Sigmoid colon (tissue), 7 donors: ENCODE data around the gene MEX3C. TPM values are rescaled to one million over a fixed set of nuclear protein-coding genes. Genes with fewer than 3 reads are reported as not detected.

Experiments
- DNase-seq: peaks from one replicate; pipeline ENCODE4 v3.0.0-alpha.2; 2019
- H3K27ac ChIP-seq, 4 donors: fragments of 200-600 bp; sonication (generic); one replicate each; pipeline ENCODE4 v1.5.1; 2016 to 2019; ENCODE audit warnings: mild to moderate bottlenecking in 1 of 4
- H3K27me3 ChIP-seq, 3 donors: fragments of 200-600 bp; sonication (generic); one replicate each; pipeline ENCODE4 v1.5.1; 2019; ENCODE audit warnings: mild to moderate bottlenecking in 1 of 3
- H3K36me3 ChIP-seq, 4 donors: fragments of 200-600 bp; sonication (generic); one replicate each; pipeline ENCODE4 v1.5.1; 2016 to 2019
- H3K4me1 ChIP-seq, 4 donors: fragments of 200-600 bp; sonication (generic); one replicate each; pipeline ENCODE4 v1.5.1; 2017 to 2019
- H3K4me3 ChIP-seq, 4 donors: fragments of 200-600 bp; sonication (generic); one replicate each; pipeline ENCODE4 v1.5.1; 2017 to 2019; ENCODE audit warnings: mild to moderate bottlenecking in 2 of 4, moderate library complexity in 1 of 4
- H3K9me3 ChIP-seq, 4 donors: fragments of 200-600 bp in 3 of 4; sonication (generic) in 3 of 4; one replicate each; pipeline versions ENCODE4 v1.5.1 to v1.6.1; 2013 to 2019
- EP300 ChIP-seq, 4 donors: sonication (generic); formaldehyde crosslinking; IDR thresholded peaks; one replicate each; pipeline ENCODE4 v1.6.1; 2017; ENCODE audit warnings: antibody characterized with exemption in 4 of 4
- POLR2A ChIP-seq, 2 donors: fragments of 450-650 bp; IDR thresholded peaks; one replicate each; pipeline ENCODE4 v1.6.1; 2016; ENCODE audit warnings: antibody characterized with exemption in 2 of 2, mild to moderate bottlenecking in 2 of 2, moderate library complexity in 2 of 2
- POLR2AphosphoS5 ChIP-seq, 4 donors: sonication (generic); formaldehyde crosslinking; IDR thresholded peaks; one replicate each; pipeline ENCODE4 v1.6.1; 2017; ENCODE audit warnings: antibody characterized with exemption in 4 of 4
- WGBS, 2 donors: extraction: QIAGEN DNeasy Blood & Tissue Kit; methylation state at CpG; one replicate each; pipeline ENCODE4 v1.1.7; 2013; 5-methylcytosine and 5-hydroxymethylcytosine counted together
- intact Hi-C: fragments of 100-400 bp; cut with DNase I; formaldehyde crosslinking; loops from one replicate; pipeline ENCODE4 v1.15.1; 2023
- polyA plus RNA-seq, 3 donors: library from polyadenylated mRNA; stranded (reverse); fragments of 200-250 nt; gene quantifications; one replicate each; pipeline ENCODE4 v1.2.3, GENCODE V29; 2013
- total RNA-seq, 4 donors: library from RNA; depleted of rRNA; stranded (reverse); fragments of >200 nt; gene quantifications; one replicate each; pipeline ENCODE4 v1.1.0, GENCODE V29; 2016
- TF ChIP-seq, protein P1 (sequence below), 4 experiments: fragments of 450-650 bp in 3 of 4; fragments of 200-600 bp in 1 of 4; IDR thresholded peaks; one replicate each; pipeline ENCODE4 v1.5.1; 2016 to 2019; ENCODE audit warnings: antibody characterized with exemption in 4 of 4, mild to moderate bottlenecking in 3 of 4, moderate library complexity in 2 of 4
- donor health status: healthy with polysubstance abuse.
- donor health status: Bipolar disorder and iron deficiency.
- donor health status: healthy.

MEX3C gene
- total and polyA plus RNA-seq, 7 donors: 10.2 to 20.7 (median 18.4) TPM

DNA sequence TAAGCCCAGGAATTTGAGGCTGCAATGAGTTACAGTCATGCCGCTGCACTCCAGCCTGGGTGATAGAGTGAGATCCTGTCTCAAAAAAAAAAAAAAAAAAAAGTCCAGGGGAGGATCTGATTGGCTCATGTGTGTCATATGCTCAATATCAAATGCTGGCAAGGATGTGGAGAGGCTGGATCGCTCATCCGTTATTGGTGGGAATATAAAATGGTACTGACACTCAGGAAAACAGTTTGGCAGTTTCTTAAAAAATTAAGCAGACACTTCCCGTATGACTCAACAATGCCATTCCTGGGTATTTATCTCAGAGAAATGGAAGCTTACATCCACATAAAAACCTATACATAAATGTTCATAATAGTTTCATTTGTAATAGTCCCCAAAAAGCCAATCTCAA is 68.9 kb downstream of the MEX3C start:
- Histone ChIP-seq H3K9me3 (no peaks in the 10 kb centered on the region), H3K4me3 (no peak overlapping the region), H3K36me3 (no peaks in the 10 kb centered on the region), H3K27me3 (no peaks in the 10 kb centered on the region), H3K27ac (no peak overlapping the region), H3K4me1 (no peaks in the 10 kb centered on the region)
- intact Hi-C loops: no loop called here
- 90% methylated on average over 4 of the region's 4 CpGs for WGBS, 2 donors
- DNase-seq: no peak
- TF ChIP-seq EP300 (IDR thresholded peaks at IDR 0.05): no peak
- TF ChIP-seq, protein P1, sequence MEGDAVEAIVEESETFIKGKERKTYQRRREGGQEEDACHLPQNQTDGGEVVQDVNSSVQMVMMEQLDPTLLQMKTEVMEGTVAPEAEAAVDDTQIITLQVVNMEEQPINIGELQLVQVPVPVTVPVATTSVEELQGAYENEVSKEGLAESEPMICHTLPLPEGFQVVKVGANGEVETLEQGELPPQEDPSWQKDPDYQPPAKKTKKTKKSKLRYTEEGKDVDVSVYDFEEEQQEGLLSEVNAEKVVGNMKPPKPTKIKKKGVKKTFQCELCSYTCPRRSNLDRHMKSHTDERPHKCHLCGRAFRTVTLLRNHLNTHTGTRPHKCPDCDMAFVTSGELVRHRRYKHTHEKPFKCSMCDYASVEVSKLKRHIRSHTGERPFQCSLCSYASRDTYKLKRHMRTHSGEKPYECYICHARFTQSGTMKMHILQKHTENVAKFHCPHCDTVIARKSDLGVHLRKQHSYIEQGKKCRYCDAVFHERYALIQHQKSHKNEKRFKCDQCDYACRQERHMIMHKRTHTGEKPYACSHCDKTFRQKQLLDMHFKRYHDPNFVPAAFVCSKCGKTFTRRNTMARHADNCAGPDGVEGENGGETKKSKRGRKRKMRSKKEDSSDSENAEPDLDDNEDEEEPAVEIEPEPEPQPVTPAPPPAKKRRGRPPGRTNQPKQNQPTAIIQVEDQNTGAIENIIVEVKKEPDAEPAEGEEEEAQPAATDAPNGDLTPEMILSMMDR (IDR thresholded peaks at IDR 0.05): no peak
- no peak for TF ChIP-seq POLR2AphosphoS5 (IDR thresholded peaks at IDR 0.05)
- TF ChIP-seq POLR2A (IDR thresholded peaks at IDR 0.05): no peak

DNA sequence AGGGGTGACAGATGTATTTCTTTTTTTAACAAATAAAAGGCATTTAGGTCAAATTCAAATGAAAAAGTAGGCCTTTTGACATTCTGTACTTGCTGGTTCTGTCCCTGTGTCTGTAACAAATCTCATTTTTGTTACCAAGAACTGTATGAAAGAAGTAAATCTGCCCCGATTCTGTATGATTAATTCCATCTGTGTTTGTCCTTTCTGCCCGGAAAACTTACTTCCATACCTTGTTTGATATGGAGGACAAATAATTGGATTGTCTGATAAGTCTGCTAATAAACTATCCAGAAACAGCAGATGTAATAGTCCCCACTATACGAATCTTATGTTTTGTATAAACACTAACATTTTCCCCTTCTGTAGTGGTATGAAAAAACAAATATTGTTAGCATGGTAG is 69.8 kb downstream of the MEX3C start:
- 78 to 82% methylated on average over 3 of the region's 3 CpGs for WGBS, 2 donors
- H3K4me3 ChIP-seq: no peak overlapping the region
- no peak for TF ChIP-seq EP300 (IDR thresholded peaks at IDR 0.05)
- no peak for TF ChIP-seq POLR2AphosphoS5 (IDR thresholded peaks at IDR 0.05)
- no peak for TF ChIP-seq POLR2A (IDR thresholded peaks at IDR 0.05)
- H3K27me3 ChIP-seq: no peaks in the 10 kb centered on the region
- intact Hi-C loops: no loop called here
- H3K36me3 ChIP-seq: no peaks in the 10 kb centered on the region
- no peak overlapping the region for H3K27ac ChIP-seq
- H3K4me1 ChIP-seq: no peaks in the 10 kb centered on the region
- H3K9me3 ChIP-seq: no peaks in the 10 kb centered on the region
- no peak for DNase-seq

DNA sequence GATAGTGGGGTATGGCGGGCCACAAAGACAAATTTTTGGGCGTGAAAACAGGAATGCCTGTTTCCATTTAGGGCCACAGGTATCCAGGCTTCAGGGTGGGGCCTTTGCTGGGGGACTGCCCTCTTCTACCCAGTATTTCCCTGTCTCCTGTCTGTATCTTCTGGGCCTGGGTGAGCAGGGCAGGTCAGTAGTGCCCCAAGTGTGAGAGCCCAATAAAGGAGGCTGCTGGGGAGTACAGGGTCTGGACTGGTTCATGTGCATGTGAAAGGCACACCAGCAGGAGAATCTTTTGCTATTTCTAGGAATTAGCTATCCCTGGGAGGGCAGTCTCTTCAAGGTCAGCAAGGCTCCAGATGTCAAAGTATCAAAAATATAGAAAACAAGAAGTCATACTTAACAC is 71.5 kb downstream of the MEX3C start:
- Histone ChIP-seq H3K27me3 (no peaks in the 10 kb centered on the region), H3K9me3 (no peaks in the 10 kb centered on the region), H3K4me3 (no peak overlapping the region), H3K36me3 (no peaks in the 10 kb centered on the region), H3K4me1 (no peaks in the 10 kb centered on the region), H3K27ac (no peak overlapping the region)
- DNase-seq: no peak
- intact Hi-C loops: no loop called here
- 81 to 90% methylated on average over 2 of the region's 2 CpGs for WGBS, 2 donors
- TF ChIP-seq, protein P1 (IDR thresholded peaks at IDR 0.05): no peak
- TF ChIP-seq EP300 (IDR thresholded peaks at IDR 0.05) (no peak), POLR2AphosphoS5 (IDR thresholded peaks at IDR 0.05) (no peak), POLR2A (IDR thresholded peaks at IDR 0.05) (no peak)

Other genes with a start within 250 kb of the MEX3C start
- 1 to 10 TPM; 3.9 to 5.8 (median 5.5) TPM for gene ELAC1, start 229.6 kb downstream of the MEX3C start, total RNA-seq
- gene ELAC1, start 229.6 kb downstream of the MEX3C start, polyA plus RNA-seq: 1 to 10 TPM; 5.4 to 8.1 (median 5.4) TPM
- 100 to 1,000 TPM; 106 to 143 (median 122) TPM for gene SMAD4, start 167.5 kb downstream of the MEX3C start, total RNA-seq
- 10 to 100 TPM; 16.4 to 25.5 (median 19.8) TPM for gene SMAD4, start 167.5 kb downstream of the MEX3C start, polyA plus RNA-seq